Measurements from ENCODE around the gene KRTAP5-5.
"Not testable (repeated sequence)": the region's sequence is repeated elsewhere in the genome, so short reads cannot be mapped to it uniquely, and the experiment has no call there.

Gene KRTAP5-5, protein sequence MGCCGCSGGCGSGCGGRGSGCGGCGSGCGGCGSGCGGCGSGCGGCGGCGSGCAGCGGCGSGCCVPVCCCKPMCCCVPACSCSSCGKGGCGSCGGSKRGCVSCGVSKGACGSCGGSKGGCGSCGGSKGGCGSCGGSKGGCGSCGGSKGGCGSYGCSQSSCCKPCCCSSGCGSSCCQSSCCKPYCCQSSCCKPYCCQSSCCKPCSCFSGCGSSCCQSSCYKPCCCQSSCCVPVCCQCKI

DNA sequence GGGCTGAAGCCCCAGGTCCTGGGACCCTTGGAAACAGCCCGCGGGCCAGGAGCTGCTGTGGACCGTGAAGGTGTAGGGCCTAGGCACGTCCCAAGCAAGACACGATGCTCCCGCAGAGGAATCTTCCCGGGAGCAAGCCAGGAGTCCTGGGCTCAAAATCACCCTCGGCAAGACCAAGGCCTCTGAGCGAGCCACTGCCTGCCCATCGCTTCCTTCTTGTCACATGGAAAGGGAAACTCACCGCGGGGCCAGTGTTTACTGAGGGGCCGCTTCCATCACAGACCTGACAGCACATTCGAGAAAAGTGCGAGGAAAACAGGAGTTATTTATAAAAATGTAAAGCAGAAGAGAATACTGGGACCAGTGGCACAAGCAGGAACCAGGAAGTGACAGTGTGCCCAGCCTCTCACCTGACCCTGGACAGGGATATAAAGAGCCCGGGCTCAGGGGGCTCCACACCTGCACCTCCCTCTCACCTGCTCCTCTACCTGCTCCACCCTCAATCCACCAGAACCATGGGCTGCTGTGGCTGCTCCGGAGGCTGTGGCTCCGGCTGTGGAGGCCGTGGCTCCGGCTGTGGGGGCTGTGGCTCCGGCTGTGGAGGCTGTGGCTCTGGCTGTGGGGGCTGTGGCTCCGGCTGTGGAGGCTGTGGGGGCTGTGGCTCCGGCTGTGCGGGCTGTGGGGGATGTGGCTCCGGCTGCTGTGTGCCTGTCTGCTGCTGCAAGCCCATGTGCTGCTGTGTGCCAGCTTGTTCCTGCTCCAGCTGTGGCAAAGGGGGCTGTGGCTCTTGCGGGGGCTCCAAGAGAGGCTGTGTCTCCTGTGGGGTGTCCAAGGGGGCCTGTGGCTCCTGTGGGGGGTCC is at the start of gene KRTAP5-5:
Gene KRTAP5-5 (plus strand): TSS at position 450 of the 860 bp plus-strand sequence. CDS start 66 bp downstream, at position 516.
- DNase-seq: no peak

DNA sequence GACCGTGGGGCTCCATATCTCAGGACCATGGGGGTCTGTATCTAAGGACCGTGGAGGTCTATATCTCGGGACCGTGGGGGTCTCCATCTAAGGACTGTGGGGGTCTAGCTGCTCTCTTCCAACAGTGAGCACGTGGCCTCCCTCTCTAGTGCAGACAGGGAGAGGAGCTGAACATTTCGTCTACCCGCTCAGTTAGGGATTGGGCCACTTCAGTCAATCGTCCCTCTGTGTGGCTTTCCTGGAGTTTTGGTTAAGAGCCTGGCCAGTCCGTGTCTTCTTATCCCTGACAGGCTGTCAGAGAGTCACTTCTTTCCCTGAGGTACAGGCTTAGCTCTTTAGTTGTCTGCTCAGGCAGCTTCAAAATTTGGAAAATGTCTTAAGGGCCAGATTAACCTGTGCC is 47.6 kb upstream of the KRTAP5-5 start:
- no peak for DNase-seq

GRCh38 chr11:1582909-1583308 is 46.7 kb upstream of the KRTAP5-5 start:
- DNase-seq: not testable (repeated sequence)

- not testable (repeated sequence) for DNase-seq
Observed at GRCh38 chr11:1584661-1585370, 44.8 kb upstream of the KRTAP5-5 start, which contains the start of gene KRTAP5-1. Gene KRTAP5-1 (minus strand): TSS chr11:1585283. CDS start chr11:1585249, 34 bp downstream.

DNA sequence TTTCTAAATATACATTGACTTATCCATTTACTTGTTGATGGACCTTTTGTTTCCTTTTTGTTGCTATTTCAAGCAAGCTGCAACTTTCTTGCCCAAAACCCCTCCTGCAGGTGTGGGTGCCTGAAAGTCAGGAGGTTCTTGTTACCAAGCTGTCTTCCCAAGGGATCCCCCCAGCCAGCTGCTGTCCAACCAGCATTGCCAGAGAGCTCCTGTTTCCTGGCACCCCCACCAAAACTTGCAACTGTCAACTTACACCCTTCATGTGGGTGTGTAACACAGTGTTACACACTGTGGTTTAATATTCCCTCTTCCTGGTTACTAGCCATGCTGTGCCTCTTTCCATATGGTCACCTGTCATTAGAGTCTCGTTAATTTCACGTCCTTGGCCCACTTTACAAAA is 42.9 kb upstream of the KRTAP5-5 start:
- DNase-seq: no peak

DNA sequence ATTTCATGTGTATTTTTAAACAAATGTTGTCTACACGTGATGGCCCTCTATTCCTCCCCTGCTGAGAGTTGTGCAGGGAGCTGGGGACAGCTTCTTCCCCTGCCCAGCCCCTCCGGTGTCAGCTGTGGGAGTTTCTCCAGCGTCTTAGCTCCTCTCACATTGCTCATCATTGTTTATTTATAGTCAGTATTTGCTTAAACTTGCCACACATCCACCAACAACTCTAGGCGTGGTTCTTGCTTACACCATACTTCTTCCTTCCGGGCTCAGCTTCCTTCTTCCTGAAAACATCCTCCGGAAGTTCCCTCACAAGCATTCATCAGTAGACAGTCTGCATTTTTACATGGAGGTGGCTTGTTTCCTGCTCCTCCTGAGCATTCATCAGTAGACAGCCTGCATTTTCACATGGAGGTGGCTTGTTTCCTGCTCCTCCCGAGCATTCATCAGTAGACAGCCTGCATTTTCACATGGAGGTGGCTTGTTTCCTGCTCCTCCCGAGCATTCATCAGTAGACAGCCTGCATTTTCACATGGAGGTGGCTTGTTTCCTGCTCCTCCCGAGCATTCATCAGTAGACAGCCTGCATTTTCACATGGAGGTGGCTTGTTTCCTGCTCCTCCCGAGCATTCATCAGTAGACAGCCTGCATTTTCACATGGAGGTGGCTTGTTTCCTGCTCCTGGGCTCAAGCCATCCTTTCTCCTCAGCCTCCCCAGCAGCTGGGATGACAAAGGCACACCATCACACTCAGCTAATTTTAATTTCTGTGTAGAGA is 40.2 kb upstream of the KRTAP5-5 start:
- not testable (repeated sequence) for DNase-seq

DNA sequence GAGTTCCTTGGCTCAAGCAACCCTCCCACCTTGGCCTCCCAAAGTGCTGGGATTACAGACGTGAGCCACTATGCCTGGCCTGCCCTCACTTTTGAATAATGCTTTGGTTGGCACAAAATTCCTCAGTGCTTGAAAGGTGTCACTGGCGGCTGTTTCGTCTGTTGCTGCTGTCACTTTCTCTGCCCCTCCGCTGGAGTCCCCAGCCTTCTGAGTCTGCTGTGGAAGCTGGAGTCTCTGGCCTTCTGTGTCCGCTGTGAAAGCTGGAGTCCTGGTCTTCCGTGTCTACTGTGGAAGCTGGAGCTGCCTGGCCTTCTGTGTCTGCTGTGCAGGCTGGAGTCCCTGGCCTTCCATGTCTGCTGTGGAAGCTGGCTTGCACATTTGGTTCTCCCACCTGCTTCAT is 39.6 kb upstream of the KRTAP5-5 start:
- DNase-seq: no peak

DNA sequence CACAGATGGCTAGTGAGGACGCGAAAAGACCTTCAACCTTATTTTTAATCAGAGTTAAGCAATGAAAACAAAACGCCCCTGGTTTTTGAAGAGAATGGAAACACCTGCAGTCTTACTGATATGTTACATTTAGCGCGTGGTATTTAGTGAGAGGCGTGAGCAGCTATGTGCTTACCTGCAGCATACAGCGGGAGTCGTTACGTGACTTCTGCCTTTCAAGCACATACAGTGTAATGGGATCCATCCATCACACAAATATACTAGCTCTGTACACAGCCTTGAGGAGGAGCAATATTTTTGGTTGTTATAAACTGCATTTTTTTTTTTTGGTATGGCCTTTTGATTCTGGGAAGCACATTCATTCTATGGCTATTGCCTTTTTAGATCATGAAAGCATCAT is 36.9 kb upstream of the KRTAP5-5 start:
- DNase-seq: no peak

GRCh38 chr11:1595994-1596575 is 33.5 kb upstream of the KRTAP5-5 start:
- not testable (repeated sequence) for DNase-seq

GRCh38 chr11:1596576-1597121 is 32.9 kb upstream of the KRTAP5-5 start:
- not testable (repeated sequence) for DNase-seq

DNA sequence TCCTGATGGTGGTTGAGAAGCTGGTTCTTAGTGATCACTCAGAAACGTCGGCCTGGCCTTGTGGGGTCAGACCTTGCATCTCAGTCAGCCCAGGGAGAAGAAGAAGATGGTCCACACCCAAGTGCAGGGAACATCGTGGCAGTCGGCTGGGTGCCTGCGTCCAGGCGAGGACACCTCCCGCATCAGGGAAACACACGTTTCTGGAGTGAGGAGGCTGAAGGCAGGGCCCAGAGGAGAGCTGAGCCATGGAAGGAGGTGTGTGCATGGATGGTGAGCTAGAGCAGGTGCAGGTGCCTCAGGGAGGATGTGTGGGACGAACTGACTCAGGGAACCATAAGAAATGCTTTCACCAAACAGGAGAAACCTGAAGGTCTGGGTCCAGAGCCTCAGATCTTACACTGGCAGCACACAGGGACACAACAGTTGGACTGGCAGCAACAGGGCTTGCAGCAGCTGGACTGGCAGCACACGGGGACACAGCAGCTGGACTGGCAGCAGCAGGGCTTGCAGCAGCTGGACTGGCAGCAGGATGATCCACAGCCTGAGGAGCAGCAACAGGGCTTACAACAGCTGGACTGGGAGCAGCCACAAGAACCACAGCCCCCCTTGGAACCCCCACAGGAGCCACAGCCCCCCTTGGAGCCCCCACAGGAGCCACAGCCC is 32.1 kb upstream of the KRTAP5-5 start:
- DNase-seq: no peak

DNA sequence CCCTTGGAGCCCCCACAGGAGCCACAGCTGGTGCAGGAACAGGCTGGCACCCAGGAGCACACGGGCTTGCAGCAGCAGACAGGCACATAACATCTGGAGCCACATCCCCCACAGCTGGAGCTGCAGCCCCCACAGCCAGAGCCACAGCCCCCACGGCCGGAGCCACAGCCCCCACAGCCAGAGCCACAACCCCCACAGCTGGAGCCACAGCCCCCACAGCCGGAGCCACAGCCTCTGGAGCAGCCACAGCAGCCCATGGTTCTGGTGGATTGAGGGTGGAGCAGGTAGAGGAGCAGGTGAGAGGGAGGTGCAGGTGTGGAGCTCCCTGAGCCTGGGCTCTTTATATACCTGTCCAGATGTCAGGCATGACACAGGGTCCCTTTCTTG is 31.6 kb upstream of the KRTAP5-5 start, which contains the start of gene KRTAP5-2:
Gene KRTAP5-2 (minus strand): TSS at position 301 of the 387 bp plus-strand sequence. CDS start 44 bp downstream, at position 257.
- DNase-seq: no peak

- DNase-seq: not testable (repeated sequence)
Observed at GRCh38 chr11:1598406-1598805, 31.2 kb upstream of the KRTAP5-5 start.

DNA sequence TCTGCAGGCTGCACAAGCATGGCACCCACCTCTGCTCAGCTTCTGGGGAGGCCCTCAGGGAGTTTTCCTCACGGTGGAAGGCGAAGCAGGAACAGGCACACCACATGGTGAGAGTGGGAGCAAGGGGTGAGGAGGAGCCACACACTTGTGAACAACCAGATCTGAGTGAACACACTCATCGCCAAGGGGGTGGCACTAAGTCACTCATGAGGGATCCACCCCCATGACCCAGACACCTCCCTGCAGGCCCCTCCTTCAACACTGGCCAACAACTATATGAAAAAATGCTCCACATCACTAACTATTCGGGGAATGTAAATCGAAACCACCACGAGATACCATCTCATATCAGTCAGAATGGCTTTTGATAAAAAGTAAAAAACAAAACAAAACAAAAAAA is 30.8 kb upstream of the KRTAP5-5 start:
- no peak for DNase-seq

- DNase-seq: no peak
Observed at GRCh38 chr11:1600626-1601025, 28.9 kb upstream of the KRTAP5-5 start.

GRCh38 chr11:1601663-1602062 is 27.9 kb upstream of the KRTAP5-5 start:
- DNase-seq: not testable (repeated sequence)

GRCh38 chr11:1603629-1604028 is 25.9 kb upstream of the KRTAP5-5 start:
- no peak for DNase-seq

DNA sequence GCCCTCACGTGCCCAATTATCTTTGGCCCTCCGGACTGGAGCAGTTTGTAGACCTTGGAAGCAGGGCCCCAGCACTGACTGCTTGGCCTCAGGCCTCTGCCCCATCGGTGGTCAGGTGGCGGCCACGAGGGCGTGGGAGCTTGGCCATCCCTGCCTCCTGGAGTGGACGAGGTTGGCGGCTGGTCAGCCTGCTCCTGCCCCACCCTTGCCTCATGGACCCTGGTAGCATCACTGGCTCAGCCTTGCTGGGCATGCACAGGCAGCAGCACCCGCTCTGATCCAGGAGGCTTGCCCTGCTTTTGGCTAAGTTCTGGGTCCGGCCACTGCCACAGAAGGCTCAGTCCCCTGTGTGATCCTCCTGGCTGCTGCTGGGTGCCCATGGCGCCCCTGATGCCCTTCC is 25.4 kb upstream of the KRTAP5-5 start:
- no peak for DNase-seq

DNA sequence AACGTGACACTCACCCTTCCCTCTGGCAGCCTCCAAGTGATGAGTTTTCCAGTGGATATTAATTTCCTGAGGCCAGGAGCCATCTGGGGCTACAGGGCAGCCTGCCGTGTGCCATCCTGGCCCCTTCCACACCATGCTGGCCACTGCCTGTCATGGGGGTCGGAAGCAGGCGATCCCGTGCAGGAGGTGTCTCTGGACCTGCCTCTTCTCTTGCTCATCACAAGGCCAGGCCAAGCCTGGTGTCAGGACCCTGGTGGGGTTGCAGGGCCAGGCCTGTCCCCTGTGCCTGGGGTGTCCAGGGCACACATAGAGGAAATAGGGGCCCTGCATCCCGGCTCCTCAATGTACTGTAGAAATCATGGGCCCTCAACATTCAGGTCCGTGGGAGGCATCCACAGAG is 24.9 kb upstream of the KRTAP5-5 start:
- DNase-seq: no peak

DNA sequence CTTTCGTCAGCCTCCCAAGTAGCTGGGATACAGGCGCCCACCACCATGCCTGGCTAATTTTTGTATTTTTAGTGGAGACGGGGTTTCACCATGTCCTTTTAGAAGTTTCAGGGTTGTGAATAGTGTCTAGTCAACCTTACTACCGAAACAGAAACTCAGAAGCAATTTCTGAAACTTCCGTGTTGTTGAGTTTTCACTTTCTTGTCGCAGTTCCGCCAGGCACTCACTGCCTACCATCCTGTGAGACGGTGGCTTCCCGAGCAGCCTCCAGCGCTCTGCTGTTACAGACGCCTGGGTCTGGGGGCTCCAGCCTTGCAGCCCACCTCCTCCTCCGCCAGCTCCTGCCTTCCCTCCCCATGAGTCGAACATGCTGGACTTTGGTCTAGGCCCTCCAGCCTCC is 23.7 kb upstream of the KRTAP5-5 start:
- DNase-seq: not testable (repeated sequence)

DNA sequence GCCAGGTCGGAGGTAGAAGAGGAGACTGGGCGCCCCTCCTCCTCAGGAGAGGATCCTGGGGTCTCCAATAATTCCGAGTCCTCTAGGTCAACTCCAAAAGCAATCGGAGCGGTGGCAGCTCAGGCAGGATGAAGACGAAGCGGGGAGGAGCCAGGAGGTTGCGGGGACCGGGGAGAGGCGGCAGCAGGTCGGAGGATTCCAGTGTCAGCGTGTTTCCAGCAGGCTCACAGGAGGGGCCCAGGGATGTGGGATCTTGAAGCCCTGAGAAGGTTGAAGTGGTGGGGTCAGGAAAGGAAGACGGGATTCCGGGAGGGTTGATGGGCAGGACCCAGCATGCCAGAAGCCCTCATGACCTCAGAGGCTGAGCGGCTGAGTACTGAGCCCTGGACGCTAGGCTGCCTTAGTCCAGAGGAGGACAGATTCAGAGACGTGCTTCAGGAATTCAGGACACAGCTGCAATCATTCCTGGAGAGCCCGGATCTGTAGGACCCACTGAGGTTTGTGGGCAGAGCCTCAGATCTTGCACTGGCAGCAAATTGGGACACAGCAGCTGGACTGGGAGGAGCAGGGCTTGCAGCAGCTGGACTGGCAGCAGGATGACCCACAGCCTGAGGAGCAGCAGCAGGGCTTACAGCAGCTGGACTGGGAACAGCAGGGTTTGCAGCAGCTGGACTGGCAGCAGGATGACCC is 22.3 kb upstream of the KRTAP5-5 start:
- DNase-seq: not testable (repeated sequence)
